CD14-positive monocyte (primary cell): ENCODE measurements around the gene PET100. TPM values are rescaled to one million over a fixed set of nuclear protein-coding genes. Genes with fewer than 3 reads are reported as not detected.

Experiments
- DNase-seq, 3 donors: peaks; one replicate each; pipeline ENCODE4 v3.0.0-alpha.2; 2011 to 2022
- H2AFZ ChIP-seq: 2 replicates; pipeline ENCODE4 v1.6.0; 2012; ENCODE audit warnings: mild to moderate bottlenecking, low read depth, low read length, inconsistent platforms; ENCODE audit not compliant: insufficient read depth, poor library complexity, severe bottlenecking
- H3K27ac ChIP-seq, 2 donors: 1 replicate in 1 of 2; 2 replicates in 1 of 2; pipeline ENCODE4 v1.5.1; 2012 to 2013; ENCODE audit warnings: low read length in 2 of 2, control low read depth in 1 of 2, inconsistent platforms in 1 of 2, low read depth in 1 of 2, mild to moderate bottlenecking in 1 of 2
- H3K27me3 ChIP-seq, 2 donors: one replicate each; pipeline versions ENCODE4 v1.6.0 to v1.6.1; 2011 to 2013; ENCODE audit warnings: low read length in 2 of 2; ENCODE audit not compliant: control insufficient read depth in 2 of 2, insufficient read depth in 2 of 2
- H3K36me3 ChIP-seq, 2 donors: replicated peaks in 1 of 2; 1 replicate in 1 of 2; 2 replicates in 1 of 2; pipeline versions ENCODE4 v1.5.1 to v1.6.1; 2012 to 2013; ENCODE audit warnings: low read length in 2 of 2, control low read depth in 1 of 2, inconsistent platforms in 1 of 2, mild to moderate bottlenecking in 1 of 2; ENCODE audit not compliant: insufficient read depth in 2 of 2, control insufficient read depth in 1 of 2
- H3K4me1 ChIP-seq, 2 donors: 1 replicate in 1 of 2; 2 replicates in 1 of 2; pipeline versions ENCODE4 v1.5.1 to v1.6.1; 2012 to 2013; ENCODE audit warnings: low read length in 2 of 2, control low read depth in 1 of 2, inconsistent platforms in 1 of 2, mild to moderate bottlenecking in 1 of 2, moderate library complexity in 1 of 2; ENCODE audit not compliant: insufficient read depth in 2 of 2, control insufficient read depth in 1 of 2
- H3K4me2 ChIP-seq: replicated peaks from 2 replicates; pipeline ENCODE3; 2012; ENCODE audit warnings: low read length, moderate library complexity, mild to moderate bottlenecking; ENCODE audit not compliant: poor library complexity, severe bottlenecking; ENCODE audit errors: extremely low read depth
- H3K4me3 ChIP-seq, 3 experiments: fragments of 200-600 bp in 1 of 3; sonication (generic) in 1 of 3; replicated peaks in 1 of 3; 1 replicate in 2 of 3; 2 replicates in 1 of 3; pipeline ENCODE4 v1.5.1; 2011 to 2013; ENCODE audit warnings: low read length in 3 of 3, mild to moderate bottlenecking in 3 of 3, control low read depth in 2 of 3, low read depth in 2 of 3, inconsistent platforms in 1 of 3, moderate library complexity in 1 of 3
- H3K79me2 ChIP-seq: 2 replicates; pipeline ENCODE4 v1.6.0; 2012; ENCODE audit warnings: mild to moderate bottlenecking, control low read depth, inconsistent platforms, low read length, moderate library complexity; ENCODE audit not compliant: insufficient read depth
- H3K9ac ChIP-seq: 2 replicates; pipeline ENCODE4 v1.6.0; 2017; ENCODE audit warnings: low read length, mild to moderate bottlenecking; ENCODE audit not compliant: insufficient read depth, poor library complexity, severe bottlenecking
- H3K9me3 ChIP-seq, 2 donors: replicated peaks in 1 of 2; 1 replicate in 1 of 2; 2 replicates in 1 of 2; pipeline versions ENCODE4 v1.5.1 to v1.6.1; 2012 to 2013; ENCODE audit warnings: low read length in 2 of 2, control low read depth in 1 of 2; ENCODE audit not compliant: control insufficient read depth in 1 of 2, insufficient read depth in 1 of 2
- H4K20me1 ChIP-seq: 2 replicates; pipeline ENCODE4 v1.6.0; 2012; ENCODE audit warnings: mild to moderate bottlenecking, low read length, control low read depth, moderate library complexity; ENCODE audit not compliant: insufficient read depth
- H3K27ac Mint-ChIP-seq, 7 donors: one replicate each; pipeline ENCODE4 v1.8.0; 2020; ENCODE audit warnings: mild to moderate bottlenecking in 7 of 7, mixed read lengths in 7 of 7, moderate library complexity in 6 of 7, inconsistent platforms in 2 of 7
- H3K27me3 Mint-ChIP-seq, 3 donors: one replicate each; pipeline ENCODE4 v1.8.0; 2021 to 2022; ENCODE audit warnings: low read depth in 3 of 3, mild to moderate bottlenecking in 3 of 3, mixed read lengths in 3 of 3, moderate library complexity in 3 of 3, inconsistent platforms in 1 of 3
- H3K36me3 Mint-ChIP-seq, 2 donors: one replicate each; pipeline ENCODE4 v1.8.0; 2020; ENCODE audit warnings: mixed read lengths in 2 of 2, inconsistent platforms in 1 of 2, mild to moderate bottlenecking in 1 of 2
- H3K4me1 Mint-ChIP-seq: one replicate; pipeline ENCODE4 v1.8.0; 2020; ENCODE audit warnings: mild to moderate bottlenecking, mixed read lengths
- H3K4me3 Mint-ChIP-seq, 2 donors: one replicate each; pipeline ENCODE4 v1.8.0; 2020; ENCODE audit warnings: mild to moderate bottlenecking in 2 of 2, mixed read lengths in 2 of 2, moderate library complexity in 1 of 2
- H3K9me3 Mint-ChIP-seq, 7 donors: one replicate each; pipeline ENCODE4 v1.8.0; 2020 to 2022; ENCODE audit warnings: mixed read lengths in 7 of 7, mild to moderate bottlenecking in 6 of 7, moderate library complexity in 6 of 7, inconsistent platforms in 2 of 7
- WGBS: methylation state at CpG from one replicate; pipeline ENCODE4 v1.1.5; 2013; ENCODE audit warnings: missing lambda C conversion rate; ENCODE audit not compliant: insufficient coverage; 5-methylcytosine and 5-hydroxymethylcytosine counted together
- intact Hi-C, 2 donors: fragments of 100-400 bp; cut with micrococcal nuclease; formaldehyde crosslinking; loops; one replicate each; pipeline versions ENCODE4 v1.15.0 to v1.15.1; 2023
- polyA plus RNA-seq, 3 donors: library from polyadenylated mRNA; depleted of rRNA in 1 of 3; unstranded in 2 of 3; stranded (reverse) in 1 of 3; fragments of 300-500 nt in 2 of 3; fragments of >200 nt in 1 of 3; fragmentation: Illumina TruSeq in 2 of 3; gene quantifications; 1 replicate in 2 of 3; 2 replicates in 1 of 3; pipeline ENCODE4 v1.2.3, GENCODE V29; 2012 to 2021
- TF ChIP-seq, protein P1 (sequence below): fragments of 200-600 bp; IDR thresholded peaks from one replicate; pipeline ENCODE4 v1.8.0; 2022; ENCODE audit warnings: antibody characterized with exemption, mild to moderate bottlenecking

Gene PET100
- polyA plus RNA-seq, 3 donors: 64.6 to 386 (median 300) TPM

DNA sequence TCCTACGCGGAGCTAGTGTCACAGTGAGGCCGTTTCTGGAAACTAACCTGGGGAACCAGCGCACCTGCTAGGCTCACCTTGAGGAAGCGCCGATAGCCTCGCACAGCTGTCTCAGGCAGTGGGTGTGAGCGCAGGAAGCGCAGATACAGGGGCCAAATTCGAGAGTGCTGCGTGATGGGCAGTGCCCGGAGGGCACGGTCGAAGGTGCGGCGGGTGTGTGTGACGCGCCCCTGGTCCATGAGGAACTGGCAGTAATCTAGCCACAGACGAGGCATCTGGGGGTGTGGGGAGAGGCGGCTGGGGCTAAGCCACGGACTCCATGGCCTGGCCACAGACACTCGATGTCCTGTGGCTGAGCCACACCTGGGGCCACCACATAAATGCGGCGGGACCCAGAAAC is 2.4 kb upstream of the PET100 start:
- Histone ChIP-seq H3K27me3 (no peaks in the 10 kb centered on the region), H3K9me3 (no peaks in the 10 kb centered on the region), H2AFZ (no peak overlapping the region), H3K27ac (no peak overlapping the region), H3K4me2 (no peak overlapping the region), H3K9ac (no peak overlapping the region), H3K79me2 (peaks cover 58% of the 10 kb centered on the region), H4K20me1 (peaks cover 4% of the 10 kb centered on the region), H3K4me3 (no peak overlapping the region), H3K36me3 (peaks cover 51 to 66% of the 10 kb centered on the region in 2 donors), H3K4me1 (peaks cover 19 to 28% of the 10 kb centered on the region in 2 donors)
- TF ChIP-seq, protein P1, sequence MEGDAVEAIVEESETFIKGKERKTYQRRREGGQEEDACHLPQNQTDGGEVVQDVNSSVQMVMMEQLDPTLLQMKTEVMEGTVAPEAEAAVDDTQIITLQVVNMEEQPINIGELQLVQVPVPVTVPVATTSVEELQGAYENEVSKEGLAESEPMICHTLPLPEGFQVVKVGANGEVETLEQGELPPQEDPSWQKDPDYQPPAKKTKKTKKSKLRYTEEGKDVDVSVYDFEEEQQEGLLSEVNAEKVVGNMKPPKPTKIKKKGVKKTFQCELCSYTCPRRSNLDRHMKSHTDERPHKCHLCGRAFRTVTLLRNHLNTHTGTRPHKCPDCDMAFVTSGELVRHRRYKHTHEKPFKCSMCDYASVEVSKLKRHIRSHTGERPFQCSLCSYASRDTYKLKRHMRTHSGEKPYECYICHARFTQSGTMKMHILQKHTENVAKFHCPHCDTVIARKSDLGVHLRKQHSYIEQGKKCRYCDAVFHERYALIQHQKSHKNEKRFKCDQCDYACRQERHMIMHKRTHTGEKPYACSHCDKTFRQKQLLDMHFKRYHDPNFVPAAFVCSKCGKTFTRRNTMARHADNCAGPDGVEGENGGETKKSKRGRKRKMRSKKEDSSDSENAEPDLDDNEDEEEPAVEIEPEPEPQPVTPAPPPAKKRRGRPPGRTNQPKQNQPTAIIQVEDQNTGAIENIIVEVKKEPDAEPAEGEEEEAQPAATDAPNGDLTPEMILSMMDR: no peak
- Mint-ChIP-seq H3K4me1 (peaks cover 22% of the 10 kb centered on the region), H3K4me3 (no peak overlapping the region), H3K36me3 (peaks cover 43 to 62% of the 10 kb centered on the region in 2 donors), H3K9me3 (peaks cover 0 to 2% (median 0%) of the 10 kb centered on the region in 7 donors), H3K27me3 (peaks cover 0 to 2% (median 0%) of the 10 kb centered on the region in 3 donors), H3K27ac (no peak overlapping the region)
- no peak for DNase-seq
- intact Hi-C loops: loop anchor here in 1 of 2 donors (10.0 kb wide), 1 partner anchor 232 kb away; no protein-coding TSS in a partner anchor
- 92% methylated on average over 21 of the region's 24 CpGs for WGBS

GRCh38 chr19:7628589-7629311 is 843 bp upstream of the PET100 start:
- Histone ChIP-seq H3K36me3 (peaks cover 40 to 59% of the 10 kb centered on the region in 2 donors), H3K27ac (peak overlapping the region; percentile 63 to 97), H2AFZ (peak overlapping the region; percentile 73), H3K9ac (peak overlapping the region; percentile 93), H3K27me3 (no peaks in the 10 kb centered on the region), H3K4me2 (peak overlapping the region; percentile 88), H3K4me1 (peaks cover 19 to 28% of the 10 kb centered on the region in 2 donors), H3K4me3 (peak overlapping the region; percentile 83 to 96 (median 88)), H4K20me1 (no peaks in the 10 kb centered on the region), H3K9me3 (no peaks in the 10 kb centered on the region), H3K79me2 (peaks cover 58% of the 10 kb centered on the region)
- DNase-seq: no peak
- H3K4me3 Mint-ChIP-seq: peak overlapping the region; percentile 95 to 96
- peaks cover 0 to 2% (median 0%) of the 10 kb centered on the region in 7 donors for H3K9me3 Mint-ChIP-seq
- peaks cover 0 to 2% (median 0%) of the 10 kb centered on the region in 3 donors for H3K27me3 Mint-ChIP-seq
- peaks cover 36 to 54% of the 10 kb centered on the region in 2 donors for H3K36me3 Mint-ChIP-seq
- peaks cover 22% of the 10 kb centered on the region for H3K4me1 Mint-ChIP-seq
- 5% methylated on average over 15 of the region's 15 CpGs for WGBS
- intact Hi-C loops: loop anchor here in 1 of 2 donors (10.0 kb wide), 1 partner anchor 234 kb away; no protein-coding TSS in a partner anchor
- peak overlapping the region; percentile 96 to 100 (median 99) for H3K27ac Mint-ChIP-seq
- TF ChIP-seq, protein P1: no peak
